NCI-H460 (cell line): ENCODE results near the gene SMC1B. TPM values are rescaled to one million over a fixed set of nuclear protein-coding genes. Genes with fewer than 3 reads are reported as not detected.
"Not testable (repeated sequence)": the region's sequence is repeated elsewhere in the genome, so short reads cannot be mapped to it uniquely, and the experiment has no call there.

ENCODE experiments used
- DNase-seq: peaks from one replicate; pipeline ENCODE4 v3.0.0-alpha.2; 2016; ENCODE audit warnings: low read depth; ENCODE audit errors: extremely low read depth
- total RNA-seq: library from RNA; depleted of rRNA; stranded (reverse); fragments of >200 nt; shearing (Covaris generic); gene quantifications from 2 replicates; pipeline ENCODE4 v1.2.3, GENCODE V29; 2014

SMC1B gene
- total RNA-seq, 1 experiment from 2014 or later, result 0.10 TPM

DNA sequence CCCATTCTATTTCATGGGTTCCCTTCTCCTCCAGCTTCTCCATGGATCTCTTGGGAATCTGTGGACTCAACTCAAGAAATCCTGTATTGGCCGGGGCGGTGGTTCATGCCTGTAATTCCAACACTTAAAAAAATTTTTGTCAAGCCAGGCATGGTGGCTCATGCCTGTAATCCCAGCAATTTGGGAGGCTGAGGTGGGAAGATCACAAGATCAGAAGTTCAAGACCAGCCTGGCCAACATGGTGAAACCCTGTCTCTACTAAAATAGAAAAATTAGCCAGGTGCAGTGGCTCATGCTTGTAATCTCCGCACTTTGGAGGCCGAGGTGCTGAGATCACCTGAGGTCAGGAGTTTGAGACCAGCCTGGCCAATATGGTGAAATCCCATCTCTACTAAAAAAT is 34.2 kb upstream of the SMC1B start:
- not testable (repeated sequence) for DNase-seq

DNA sequence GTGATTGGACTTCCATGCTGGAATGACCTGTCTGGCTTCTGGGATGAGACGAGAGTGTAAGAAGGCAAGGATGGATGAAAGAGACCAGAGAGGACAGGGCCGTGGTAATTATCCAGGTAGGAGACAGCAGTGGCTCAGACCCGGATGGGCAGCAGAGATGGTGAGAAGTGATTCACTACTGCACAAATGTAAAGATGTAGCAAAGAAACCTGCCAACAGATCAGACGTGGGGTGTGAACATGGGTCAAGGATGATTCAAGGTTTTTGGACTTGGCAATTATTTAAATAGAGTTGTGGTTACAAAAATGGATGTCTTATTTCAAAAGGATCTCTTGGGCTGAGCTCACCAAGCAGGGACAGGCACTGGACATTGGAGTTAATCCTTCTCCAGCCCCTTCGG is 32.8 kb upstream of the SMC1B start:
- no peak for DNase-seq

DNA sequence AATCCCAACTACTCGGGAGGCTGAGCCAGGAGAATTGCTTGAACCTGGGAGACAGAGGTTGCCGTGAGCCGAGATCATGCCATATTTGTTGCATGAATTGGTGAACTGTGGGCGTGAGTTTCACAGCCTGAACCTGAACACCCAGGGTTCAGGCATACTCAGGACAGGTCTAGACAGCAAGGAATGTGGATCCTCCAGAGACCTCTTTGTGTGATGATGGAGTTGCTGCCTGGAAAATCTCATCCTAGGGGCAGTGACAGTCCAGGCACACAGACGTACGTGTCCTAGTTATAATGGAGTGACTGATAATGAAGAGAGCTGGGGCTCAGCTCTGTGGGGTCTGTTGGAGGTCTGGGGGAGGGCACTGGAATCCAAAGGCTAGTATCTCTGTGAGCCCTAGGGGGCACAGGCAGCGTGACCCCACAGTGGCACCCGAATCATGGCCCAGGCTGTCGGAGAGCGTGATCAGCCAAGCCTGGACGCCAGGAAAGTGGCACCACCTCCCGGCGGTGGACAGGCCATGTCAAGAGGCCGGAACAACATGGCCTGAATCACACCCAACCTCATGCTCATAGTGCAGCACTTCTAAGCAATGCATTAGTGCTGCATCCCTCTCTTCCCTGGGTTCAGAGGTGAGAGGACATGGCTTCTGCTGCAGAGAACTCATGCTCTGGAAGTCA is 31.8 kb upstream of the SMC1B start:
- DNase-seq, result no peak

GRCh38 chr22:45444168-45444567 is 30.8 kb upstream of the SMC1B start:
- DNase-seq, result no peak

- DNase-seq, result no peak
Observed at GRCh38 chr22:45442116-45442515, 28.7 kb upstream of the SMC1B start.

DNA sequence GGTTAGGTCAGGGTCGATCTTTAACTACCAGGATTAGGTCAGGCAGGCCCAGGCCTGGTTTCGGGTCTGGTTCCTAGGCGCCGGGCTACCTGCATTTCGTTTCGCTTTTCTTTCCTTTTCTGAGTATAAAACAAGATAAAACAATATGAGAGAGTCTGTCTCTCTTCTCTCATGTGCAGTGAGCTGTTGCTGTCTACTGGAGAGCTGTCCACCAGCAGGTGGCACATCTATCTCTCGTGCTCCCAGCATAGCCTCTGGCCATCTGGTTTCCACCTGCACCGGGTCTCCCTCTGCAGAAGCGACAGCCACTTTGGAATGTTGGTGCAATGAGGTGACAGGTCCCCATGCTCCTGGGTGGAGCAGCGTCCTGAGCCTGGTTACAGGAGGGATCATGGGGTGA is 27.7 kb upstream of the SMC1B start:
- peak; percentile 40 for DNase-seq

GRCh38 chr22:45440688-45441087 is 27.3 kb upstream of the SMC1B start:
- DNase-seq, result not testable (repeated sequence)

GRCh38 chr22:45438336-45438735 is 24.9 kb upstream of the SMC1B start:
- DNase-seq, result no peak

- not testable (repeated sequence) for DNase-seq
Observed at GRCh38 chr22:45436871-45437517, 23.6 kb upstream of the SMC1B start.

GRCh38 chr22:45435544-45436139 is 22.2 kb upstream of the SMC1B start:
- DNase-seq, result peak; percentile 73

DNA sequence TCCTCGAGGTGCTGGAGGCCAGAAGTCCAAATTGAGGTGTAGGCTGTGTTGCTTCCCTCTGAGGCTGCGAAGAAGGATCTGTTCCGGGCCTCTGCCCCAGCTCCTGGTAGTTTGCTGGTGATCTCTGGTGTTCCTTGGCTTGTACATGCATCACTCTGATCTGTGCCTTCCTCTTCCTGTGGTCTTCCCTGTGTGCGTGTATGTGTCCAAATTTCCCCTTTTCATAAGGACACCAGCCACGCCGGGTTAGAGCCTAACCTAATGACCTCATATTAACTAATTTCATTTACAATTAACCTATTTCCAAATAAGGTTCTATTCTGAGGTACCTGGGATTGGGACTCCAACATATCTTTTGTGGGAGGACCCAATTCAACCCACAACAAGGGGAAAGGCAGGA is 21.6 kb upstream of the SMC1B start:
- no peak for DNase-seq

DNA sequence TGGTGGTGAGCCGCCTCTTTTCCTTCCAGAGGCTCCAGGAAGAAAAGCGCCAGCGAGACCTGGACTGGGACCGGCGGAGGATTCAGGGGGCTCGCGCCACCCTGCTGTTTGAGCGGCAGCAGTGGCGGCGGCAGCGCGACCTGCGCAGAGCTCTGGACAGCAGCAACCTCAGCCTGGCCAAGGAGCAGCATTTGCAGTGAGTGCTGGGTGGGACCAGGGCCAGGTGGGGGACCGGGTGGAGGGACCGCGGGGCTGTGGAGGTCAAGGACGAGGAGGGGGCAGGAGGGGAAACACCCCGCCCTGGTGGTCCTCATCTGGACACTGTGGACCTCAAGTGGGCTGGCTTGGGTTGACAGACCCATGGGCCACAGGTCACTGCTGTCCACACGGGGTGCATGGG is 17.5 kb upstream of the SMC1B start:
- no peak for DNase-seq

DNA sequence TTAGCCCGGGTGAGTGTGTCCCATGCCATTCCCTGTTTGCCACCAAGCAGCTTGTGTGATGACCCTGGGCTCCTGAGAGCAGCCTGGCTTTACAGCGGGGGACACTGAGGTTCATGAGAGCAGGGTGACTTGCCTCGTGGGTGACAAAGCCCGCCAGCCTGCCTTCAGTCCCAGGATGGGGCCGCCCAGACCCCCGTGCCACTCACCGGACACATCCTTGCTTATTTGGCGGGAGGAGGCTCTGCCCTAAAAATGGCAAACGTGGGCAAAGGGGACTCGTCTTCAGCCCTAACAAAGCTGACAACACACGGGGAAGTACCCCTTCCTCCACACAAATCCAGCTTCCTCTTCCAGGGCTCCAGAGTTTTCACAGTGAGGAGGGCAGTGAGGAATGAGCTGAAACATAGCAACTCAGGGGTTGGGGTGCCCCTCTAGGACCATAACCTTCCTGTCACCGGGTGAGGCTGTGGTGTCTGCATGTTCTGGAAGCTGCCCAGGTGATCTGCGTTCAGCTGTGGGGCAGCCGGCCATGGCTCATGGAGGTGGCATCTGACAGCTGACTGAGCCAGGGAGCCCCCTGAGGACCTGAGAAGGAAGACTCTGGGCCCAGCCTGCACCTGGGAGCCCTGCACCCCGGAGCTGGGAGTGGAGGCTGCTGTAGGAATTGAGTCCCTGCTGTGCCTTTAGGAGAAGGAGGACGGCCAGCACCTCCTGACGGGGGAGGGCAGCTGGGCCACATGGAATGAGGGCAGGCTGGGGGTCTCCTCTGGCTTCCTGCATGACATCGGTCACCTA is 16.8 kb upstream of the SMC1B start:
- DNase-seq, result no peak

DNA sequence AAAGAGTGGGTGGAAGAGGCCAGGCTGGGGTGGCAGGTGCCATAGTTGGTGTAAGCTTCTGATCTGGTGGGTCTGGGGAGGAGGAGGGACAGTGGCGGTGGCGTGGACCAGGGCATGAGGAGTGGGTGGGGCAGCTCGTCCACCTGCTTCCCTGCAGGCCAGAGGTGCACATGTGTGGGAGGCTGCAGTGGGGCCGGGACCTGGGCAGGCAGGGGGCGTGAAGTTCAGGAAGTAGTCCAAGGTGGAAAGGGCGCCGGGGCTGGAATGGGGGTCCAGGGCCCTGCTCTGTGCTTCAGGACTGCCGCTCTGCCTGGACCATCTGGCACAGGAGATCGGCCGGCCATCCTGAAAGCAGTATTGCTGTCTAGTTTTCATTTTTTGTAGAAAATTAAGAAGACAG is 16.0 kb upstream of the SMC1B start:
- DNase-seq, result no peak

- no peak for DNase-seq
Observed at GRCh38 chr22:45428391-45429385, 15.3 kb upstream of the SMC1B start.

DNA sequence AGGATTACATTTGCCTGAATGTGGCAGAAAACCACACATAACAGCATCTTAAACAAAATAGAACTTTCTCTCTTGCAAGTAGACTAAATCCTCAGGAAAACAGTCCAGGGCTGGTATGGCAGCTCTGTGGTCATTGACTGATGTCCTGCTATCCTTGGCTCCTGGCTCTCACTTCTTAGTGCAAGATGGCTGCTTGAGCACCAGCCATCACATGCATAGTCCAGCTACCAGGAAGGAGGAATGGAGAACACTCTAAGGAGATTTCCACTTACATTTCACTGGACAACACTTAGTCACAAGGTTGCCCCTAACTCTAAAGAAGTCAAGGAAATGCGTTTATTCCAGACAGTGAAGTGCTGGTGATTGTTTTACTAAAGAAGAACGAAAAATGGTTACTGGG is 13.7 kb upstream of the SMC1B start:
- no peak for DNase-seq

GRCh38 chr22:45426387-45426786 is 13.0 kb upstream of the SMC1B start:
- DNase-seq, result no peak

DNA sequence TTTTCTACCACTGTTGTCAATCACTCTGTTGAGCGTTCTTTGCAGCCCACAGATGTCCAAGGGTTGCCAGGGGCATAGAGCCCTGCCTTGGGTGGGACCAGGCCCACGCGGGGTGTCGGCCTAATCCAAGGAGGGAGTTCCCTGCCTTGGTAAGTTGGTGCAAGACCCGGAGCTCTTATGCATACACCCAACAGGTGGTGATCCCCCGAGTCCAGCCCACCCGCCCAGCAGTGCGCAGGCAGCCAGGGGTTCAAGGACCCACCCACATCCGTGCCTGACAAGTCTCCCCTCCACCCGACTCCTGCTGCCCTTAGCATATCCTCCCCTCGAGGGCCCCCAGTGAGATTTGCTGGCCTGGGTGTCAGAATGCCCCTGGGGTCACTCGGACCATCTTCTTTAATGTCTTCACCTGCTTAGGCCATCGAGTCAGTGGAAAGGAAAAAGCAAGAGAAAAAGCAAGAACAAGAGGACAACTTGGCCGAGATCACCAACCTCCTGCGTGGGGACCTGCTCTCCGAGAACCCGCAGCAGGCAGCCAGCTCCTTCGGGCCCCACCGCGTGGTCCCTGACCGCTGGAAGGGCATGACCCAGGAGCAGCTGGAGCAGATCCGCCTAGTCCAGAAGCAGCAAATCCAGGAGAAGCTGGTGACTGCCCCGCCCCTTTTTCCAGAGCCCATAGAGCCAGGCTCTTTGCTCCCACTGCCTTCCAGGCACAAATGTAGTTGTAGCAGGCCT is 12.3 kb upstream of the SMC1B start:
- DNase-seq, result no peak

DNA sequence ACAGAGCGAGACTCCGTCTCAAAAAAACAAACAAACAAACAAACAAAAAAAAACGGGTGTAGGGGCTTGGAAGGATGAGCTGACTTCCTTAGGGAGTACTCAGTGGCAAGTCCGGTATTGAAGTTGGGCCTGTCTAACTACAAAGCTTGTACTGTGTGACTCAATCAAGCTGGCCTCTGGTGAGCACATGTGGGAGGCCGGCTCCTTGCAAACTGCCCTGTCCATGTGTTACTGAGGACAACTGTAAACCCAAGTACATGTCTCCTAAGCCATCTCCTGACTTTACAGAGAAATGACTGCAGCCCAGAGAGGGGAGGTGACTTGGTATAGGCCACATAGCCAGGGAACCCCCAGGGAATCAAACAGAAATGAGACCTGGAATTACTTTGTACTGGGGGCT is 11.7 kb upstream of the SMC1B start:
- no peak for DNase-seq
